ENCODE measurements around the gene ALG14. TPM values are rescaled to one million over a fixed set of nuclear protein-coding genes. Genes with fewer than 3 reads are reported as not detected.
"Not testable (repeated sequence)": the region's sequence is repeated elsewhere in the genome, so short reads cannot be mapped to it uniquely, and the experiment has no call there.

Gene ALG14
- total and polyA plus RNA-seq, 2 experiments from 2014 or later, result 2.7 to 8.2 TPM

DNA sequence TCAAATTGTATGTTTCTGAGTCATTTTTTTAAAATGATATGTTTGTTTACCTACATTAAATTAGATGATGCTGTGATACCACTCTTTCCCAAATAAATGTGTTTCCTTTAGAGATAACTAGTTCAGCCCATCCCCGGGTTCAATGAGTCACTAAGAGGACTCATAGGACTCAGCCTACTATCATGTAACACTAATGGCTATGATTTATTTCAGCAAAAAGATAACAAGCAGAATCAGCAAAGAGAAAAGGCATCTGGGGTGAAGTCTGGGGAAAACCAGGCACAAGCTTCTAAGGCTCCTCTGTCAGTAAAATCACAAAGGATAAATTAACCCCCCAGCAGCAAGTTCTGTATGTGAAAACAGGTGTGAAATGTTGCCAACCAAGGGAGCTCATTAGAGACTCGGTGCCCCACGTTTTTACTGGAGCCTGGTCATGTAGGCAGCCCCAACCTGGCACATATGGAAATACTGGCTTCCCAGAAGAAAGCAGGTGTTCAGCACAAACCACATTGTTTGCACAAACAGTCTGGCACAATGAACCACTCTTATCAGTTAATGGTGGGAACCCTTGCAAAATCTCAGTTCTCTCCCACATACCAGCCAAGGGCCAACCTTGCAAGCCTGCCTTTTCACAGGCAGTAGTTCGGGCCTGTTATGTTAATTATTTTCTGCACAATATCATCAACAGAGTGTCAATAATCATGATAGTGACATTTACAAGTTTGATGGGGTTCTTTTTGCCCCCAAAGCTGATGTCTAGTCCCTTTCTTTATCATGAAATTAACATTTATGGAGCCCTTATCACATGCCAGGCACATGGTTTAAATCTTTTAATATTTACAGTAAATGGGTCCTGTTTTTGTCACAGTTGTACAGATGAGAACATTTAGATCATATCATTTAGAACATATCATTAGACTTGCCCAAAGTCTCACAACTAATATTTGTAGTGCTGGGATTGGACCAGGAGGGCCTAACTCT, 122.8 kb downstream of the ALG14 start:
- TF ChIP-seq, protein P1, sequence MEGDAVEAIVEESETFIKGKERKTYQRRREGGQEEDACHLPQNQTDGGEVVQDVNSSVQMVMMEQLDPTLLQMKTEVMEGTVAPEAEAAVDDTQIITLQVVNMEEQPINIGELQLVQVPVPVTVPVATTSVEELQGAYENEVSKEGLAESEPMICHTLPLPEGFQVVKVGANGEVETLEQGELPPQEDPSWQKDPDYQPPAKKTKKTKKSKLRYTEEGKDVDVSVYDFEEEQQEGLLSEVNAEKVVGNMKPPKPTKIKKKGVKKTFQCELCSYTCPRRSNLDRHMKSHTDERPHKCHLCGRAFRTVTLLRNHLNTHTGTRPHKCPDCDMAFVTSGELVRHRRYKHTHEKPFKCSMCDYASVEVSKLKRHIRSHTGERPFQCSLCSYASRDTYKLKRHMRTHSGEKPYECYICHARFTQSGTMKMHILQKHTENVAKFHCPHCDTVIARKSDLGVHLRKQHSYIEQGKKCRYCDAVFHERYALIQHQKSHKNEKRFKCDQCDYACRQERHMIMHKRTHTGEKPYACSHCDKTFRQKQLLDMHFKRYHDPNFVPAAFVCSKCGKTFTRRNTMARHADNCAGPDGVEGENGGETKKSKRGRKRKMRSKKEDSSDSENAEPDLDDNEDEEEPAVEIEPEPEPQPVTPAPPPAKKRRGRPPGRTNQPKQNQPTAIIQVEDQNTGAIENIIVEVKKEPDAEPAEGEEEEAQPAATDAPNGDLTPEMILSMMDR (IDR thresholded peaks at IDR 0.05; ENCODE audit: low read depth, low read length), result no peak
- Histone ChIP-seq H3K4me1 (ENCODE audit: low read depth) (peaks cover 17% of the 10 kb centered on the region), H3K27ac (no peak overlapping the region), H3K9me3 (ENCODE audit: low read depth) (no peaks in the 10 kb centered on the region), H3K27me3 (no peaks in the 10 kb centered on the region), H3K36me3 (no peaks in the 10 kb centered on the region), H3K4me3 (no peak overlapping the region)
- DNase-seq (ENCODE audit: low read depth in 1 of 2, low spot score in 1 of 2), result peak in 1 of 2 donors; percentile 63

- Histone ChIP-seq H3K27ac (peak overlapping the region; percentile 58), H3K4me1 (ENCODE audit: low read depth) (peaks cover 9% of the 10 kb centered on the region), H3K27me3 (no peaks in the 10 kb centered on the region), H3K4me3 (no peak overlapping the region), H3K9me3 (ENCODE audit: low read depth) (no peaks in the 10 kb centered on the region), H3K36me3 (no peaks in the 10 kb centered on the region)
- TF ChIP-seq, protein P1 (IDR thresholded peaks at IDR 0.05; ENCODE audit: low read depth, low read length), result no peak
- peak; percentile 53 to 85 for DNase-seq (ENCODE audit: low read depth in 1 of 2, low spot score in 1 of 2)
Observed at GRCh38 chr1:94947437-94947836, 125.3 kb downstream of the ALG14 start.

- peaks cover 9% of the 10 kb centered on the region for H3K4me1 ChIP-seq (ENCODE audit: low read depth)
- no peak overlapping the region for H3K4me3 ChIP-seq
- H3K27me3 ChIP-seq, result no peaks in the 10 kb centered on the region
- no peak for DNase-seq (ENCODE audit: low read depth in 1 of 2, low spot score in 1 of 2)
- H3K9me3 ChIP-seq (ENCODE audit: low read depth), result no peaks in the 10 kb centered on the region
- no peaks in the 10 kb centered on the region for H3K36me3 ChIP-seq
- no peak overlapping the region for H3K27ac ChIP-seq
- TF ChIP-seq, protein P1 (IDR thresholded peaks at IDR 0.05; ENCODE audit: low read depth, low read length), result no peak
Observed at GRCh38 chr1:94946886-94947285, 125.9 kb downstream of the ALG14 start.

DNA sequence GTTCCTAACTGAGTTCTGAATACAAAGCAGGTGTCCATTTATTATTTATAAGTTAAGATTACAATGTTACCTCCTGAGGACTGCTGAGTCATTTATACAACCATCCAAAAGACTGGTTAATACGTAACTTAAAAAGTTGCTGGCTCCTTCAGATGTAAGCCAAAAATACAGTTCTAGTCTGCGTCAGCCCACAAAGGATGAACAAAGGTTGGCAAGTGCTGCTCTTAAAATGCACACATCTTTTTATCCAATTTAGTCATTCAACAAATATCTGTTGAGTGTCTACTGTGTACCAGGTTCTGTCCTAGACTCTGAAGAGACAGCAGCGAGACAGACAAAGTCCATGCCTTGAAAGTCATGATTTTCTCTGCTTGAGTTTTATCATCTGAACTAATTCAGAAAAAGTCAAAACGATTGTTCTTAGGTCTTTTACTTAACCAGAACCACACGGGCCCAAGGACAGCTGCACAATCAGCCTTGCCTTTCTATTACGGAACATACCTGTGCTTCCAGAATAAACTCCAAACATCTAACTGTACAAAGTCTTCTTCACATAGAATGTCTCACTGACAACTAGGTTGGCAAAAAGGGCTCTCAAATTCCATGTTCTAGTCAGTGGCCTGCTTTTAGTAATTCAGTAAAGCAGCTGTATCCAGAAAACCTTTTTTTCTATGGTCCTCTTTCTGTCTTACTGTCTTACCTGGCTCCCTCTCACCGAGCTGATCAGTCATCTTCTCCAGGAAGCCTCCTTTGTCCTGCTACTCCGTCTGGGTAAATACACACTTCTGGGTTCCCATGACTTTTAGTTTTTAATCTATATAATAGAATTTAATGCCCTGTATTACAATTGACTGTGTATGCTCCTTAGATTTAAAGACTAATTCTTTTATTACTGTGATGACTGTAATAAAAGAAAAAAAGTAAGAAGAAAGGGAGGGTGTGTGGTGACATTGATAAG, 130.3 kb downstream of the ALG14 start:
- DNase-seq (ENCODE audit: low read depth in 1 of 2, low spot score in 1 of 2), result no peak
- Histone ChIP-seq H3K27ac (no peak overlapping the region), H3K36me3 (no peaks in the 10 kb centered on the region), H3K4me3 (no peak overlapping the region), H3K27me3 (no peaks in the 10 kb centered on the region), H3K4me1 (ENCODE audit: low read depth) (peaks cover 4% of the 10 kb centered on the region), H3K9me3 (ENCODE audit: low read depth) (no peaks in the 10 kb centered on the region)
- TF ChIP-seq, protein P1 (IDR thresholded peaks at IDR 0.05; ENCODE audit: low read depth, low read length), result no peak

DNA sequence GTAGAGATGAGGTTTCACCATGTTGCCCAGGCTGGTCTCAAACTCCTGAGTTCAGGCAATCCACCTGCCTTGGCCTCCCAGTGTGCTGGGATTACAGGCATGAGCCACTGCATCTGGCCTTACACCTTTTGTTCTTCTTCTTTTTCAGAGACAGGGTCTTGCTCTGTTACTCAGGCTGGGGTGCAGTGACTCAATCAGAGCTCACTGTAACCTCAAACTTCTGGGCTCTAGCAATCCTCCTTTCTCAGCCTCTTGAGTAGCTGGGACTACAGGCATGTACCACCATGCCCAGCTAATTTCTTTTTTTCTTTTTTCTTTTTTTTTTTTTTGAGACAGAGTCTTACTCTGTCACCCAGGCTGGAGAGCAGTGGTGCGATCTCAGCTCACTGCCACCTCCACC, 131.3 kb downstream of the ALG14 start:
- not testable (repeated sequence) for H3K9me3 ChIP-seq (ENCODE audit: low read depth); H3K36me3 ChIP-seq; H3K27me3 ChIP-seq; H3K4me1 ChIP-seq (ENCODE audit: low read depth); H3K27ac ChIP-seq; DNase-seq (ENCODE audit: low read depth in 1 of 2, low spot score in 1 of 2); H3K4me3 ChIP-seq

Measured in cardiac muscle cell (in vitro differentiated cells and primary cell).